ENCODE measurements around the gene GDPGP1. TPM values are rescaled to one million over a fixed set of nuclear protein-coding genes. Genes with fewer than 3 reads are reported as not detected.

The GDPGP1 gene
- total RNA-seq, 4 donors from 2014 or later, result 7.1 to 28.1 (median 13.6) TPM

- H3K27me3 ChIP-seq, result no peaks in the 10 kb centered on the region
- H3K27ac ChIP-seq, result peak overlapping the region in 2 of 3 donors; percentile 86 to 98
- intact Hi-C loops (cut with DNase I), result no loop called here
- no peak for TF ChIP-seq CTCF (IDR thresholded peaks at IDR 0.05)
- TF ChIP-seq POLR2A (IDR thresholded peaks at IDR 0.05), result no peak
- DNase-seq, result no peak
- H3K4me1 ChIP-seq, result peaks cover 60 to 81% of the 10 kb centered on the region in 2 donors
- H3K9me3 ChIP-seq, result no peaks in the 10 kb centered on the region
- WGBS, 2 donors, result 89 to 91% methylated on average over 8 of the region's 8 CpGs
- no peaks in the 10 kb centered on the region for H3K36me3 ChIP-seq
- no peak overlapping the region for H3K4me3 ChIP-seq (replicated peaks in 1 of 3)
Observed at GRCh38 chr15:90188914-90189748, 44.9 kb upstream of the GDPGP1 start.

- H3K27me3 ChIP-seq, result no peaks in the 10 kb centered on the region
- no peak for DNase-seq
- H3K4me1 ChIP-seq, result peaks cover 55 to 82% of the 10 kb centered on the region in 2 donors
- H3K9me3 ChIP-seq, result no peaks in the 10 kb centered on the region
- no peak overlapping the region for H3K4me3 ChIP-seq (replicated peaks in 1 of 3)
- peak overlapping the region; percentile 34 to 87 (median 86) for H3K27ac ChIP-seq
- TF ChIP-seq POLR2A (IDR thresholded peaks at IDR 0.05) (no peak), CTCF (IDR thresholded peaks at IDR 0.05) (no peak)
- H3K36me3 ChIP-seq, result no peaks in the 10 kb centered on the region
- 65 to 82% methylated on average over 10 of the region's 10 CpGs for WGBS, 2 donors
- intact Hi-C loops (cut with DNase I), result no loop called here
Observed at GRCh38 chr15:90189781-90190467, 44.1 kb upstream of the GDPGP1 start.

- H3K27ac ChIP-seq, result peak overlapping the region; percentile 34 to 87 (median 86)
- H3K27me3 ChIP-seq, result no peaks in the 10 kb centered on the region
- intact Hi-C loops (cut with DNase I), result no loop called here
- H3K4me3 ChIP-seq (replicated peaks in 1 of 3), result no peak overlapping the region
- 66 to 72% methylated on average over 5 to 10 of the region's 10 CpGs for WGBS, 2 donors
- peak; percentile 31 to 38 for DNase-seq
- H3K4me1 ChIP-seq, result peaks cover 51 to 80% of the 10 kb centered on the region in 2 donors
- TF ChIP-seq CTCF (IDR thresholded peaks at IDR 0.05) (no peak), POLR2A (IDR thresholded peaks at IDR 0.05) (no peak)
- no peaks in the 10 kb centered on the region for H3K9me3 ChIP-seq
- no peaks in the 10 kb centered on the region for H3K36me3 ChIP-seq
Observed at GRCh38 chr15:90190606-90191343, 43.2 kb upstream of the GDPGP1 start.

- Histone ChIP-seq H3K36me3 (no peaks in the 10 kb centered on the region), H3K27ac (peak overlapping the region; percentile 34 to 87 (median 86)), H3K9me3 (no peaks in the 10 kb centered on the region), H3K27me3 (no peaks in the 10 kb centered on the region), H3K4me1 (peaks cover 48 to 75% of the 10 kb centered on the region in 2 donors), H3K4me3 (replicated peaks in 1 of 3) (no peak overlapping the region)
- no peak for TF ChIP-seq POLR2A (IDR thresholded peaks at IDR 0.05)
- WGBS, 2 donors, result 30 to 51% methylated on average over 3 of the region's 3 CpGs
- peak in 1 of 2 donors; percentile 42 for DNase-seq
- intact Hi-C loops (cut with DNase I), result no loop called here
Observed at GRCh38 chr15:90191344-90191687, 42.7 kb upstream of the GDPGP1 start.

- TF ChIP-seq POLR2A (IDR thresholded peaks at IDR 0.05), result peak in 1 of 2 donors; percentile 35
- TF ChIP-seq CTCF (IDR thresholded peaks at IDR 0.05), result no peak
- DNase-seq, result peak; percentile 99
- Histone ChIP-seq H3K9me3 (no peaks in the 10 kb centered on the region), H3K36me3 (no peaks in the 10 kb centered on the region), H3K4me3 (replicated peaks in 1 of 3) (no peak overlapping the region), H3K27me3 (no peaks in the 10 kb centered on the region), H3K27ac (peak overlapping the region; percentile 73 to 87 (median 86)), H3K4me1 (peaks cover 46 to 69% of the 10 kb centered on the region in 2 donors)
- intact Hi-C loops (cut with DNase I), result no loop called here
- 14 to 15% methylated on average over 4 of the region's 7 CpGs for WGBS, 2 donors
Observed at GRCh38 chr15:90191794-90192509, 42.1 kb upstream of the GDPGP1 start.

Data from thyroid gland (tissue), 4 donors.